B cell (primary cell): ENCODE measurements around the gene RNF212. TPM values are rescaled to one million over a fixed set of nuclear protein-coding genes. Genes with fewer than 3 reads are reported as not detected.

Experiments
- ATAC-seq: fragments of 200-7000 bp; cut with Tn5 transposase; one replicate; pipeline ENCODE4 v1.10.0; 2021; ENCODE audit warnings: low read depth, mild to moderate bottlenecking, moderate number of reproducible peaks, moderate library complexity
- CTCF ChIA-PET: fragments of 350-600 bp; sonication (Branson Sonifier 250); formaldehyde crosslinking; loops from one replicate; lab custom pipeline; 2021; ENCODE audit warnings: antibody characterized with exemption, inconsistent platforms; lab: Charles Lee
- POLR2A ChIA-PET: fragments of 350-600 bp; sonication (Branson Sonifier 250); formaldehyde crosslinking; loops from one replicate; lab custom pipeline; 2021; ENCODE audit warnings: antibody characterized with exemption; lab: Charles Lee
- DNase-seq: peaks from one replicate; pipeline ENCODE4 v3.0.0; 2013
- H2AFZ ChIP-seq: 2 replicates; pipeline ENCODE4 v1.6.1; 2012; ENCODE audit warnings: mild to moderate bottlenecking, low read depth, low read length; ENCODE audit not compliant: insufficient read depth, poor library complexity, severe bottlenecking
- H3K27ac ChIP-seq, 2 donors: 1 replicate in 1 of 2; 2 replicates in 1 of 2; pipeline ENCODE4 v1.5.1; 2012 to 2013; ENCODE audit warnings: low read length in 2 of 2, mild to moderate bottlenecking in 2 of 2, moderate library complexity in 1 of 2
- H3K27me3 ChIP-seq, 4 experiments: fragments of 200-600 bp in 1 of 4; sonication (generic) in 1 of 4; replicated peaks in 1 of 4; 1 replicate in 2 of 4; 2 replicates in 2 of 4; pipeline versions ENCODE4 v1.6.1 to v1.7.0; 2013 to 2016; ENCODE audit warnings: low read length in 3 of 4, mild to moderate bottlenecking in 2 of 4, mixed read lengths in 1 of 4, moderate library complexity in 1 of 4; ENCODE audit not compliant: insufficient read depth in 4 of 4, control insufficient read depth in 3 of 4; ENCODE audit errors: control extremely low read depth in 1 of 4
- H3K36me3 ChIP-seq, 2 experiments: replicated peaks in 1 of 2; 1 replicate in 1 of 2; 2 replicates in 1 of 2; pipeline versions ENCODE4 v1.6.1 to v1.7.1; 2013; ENCODE audit warnings: low read length in 1 of 2; ENCODE audit not compliant: insufficient read depth in 2 of 2, control insufficient read depth in 1 of 2; ENCODE audit errors: control extremely low read depth in 1 of 2, extremely low read depth in 1 of 2
- H3K4me1 ChIP-seq, 2 donors: fragments of 200-600 bp in 1 of 2; sonication (generic) in 1 of 2; 1 replicate in 1 of 2; 2 replicates in 1 of 2; pipeline versions ENCODE4 v1.5.1 to v1.6.1; 2013 to 2017; ENCODE audit warnings: low read length in 2 of 2; ENCODE audit not compliant: control insufficient read depth in 2 of 2, insufficient read depth in 2 of 2
- H3K4me2 ChIP-seq: replicated peaks from 2 replicates; pipeline ENCODE3; 2012; ENCODE audit warnings: mild to moderate bottlenecking, low read depth, low read length; ENCODE audit not compliant: poor library complexity, severe bottlenecking
- H3K4me3 ChIP-seq, 5 experiments: fragments of 200-600 bp in 1 of 5; sonication (generic) in 1 of 5; 1 replicate in 3 of 5; 2 replicates in 2 of 5; pipeline versions ENCODE4 v1.5.1 to v1.7.0; 2011 to 2016; ENCODE audit warnings: low read length in 4 of 5, mild to moderate bottlenecking in 4 of 5, low read depth in 2 of 5, control low read depth in 1 of 5, moderate library complexity in 1 of 5; ENCODE audit not compliant: insufficient read depth in 1 of 5; ENCODE audit errors: control extremely low read depth in 1 of 5, extremely low read depth in 1 of 5
- H3K79me2 ChIP-seq: fragments of 200-600 bp; sonication (generic); one replicate; pipeline ENCODE4 v1.6.0; 2016; ENCODE audit warnings: low read length; ENCODE audit not compliant: control insufficient read depth, insufficient read depth
- H3K9ac ChIP-seq: fragments of 200-600 bp; sonication (generic); 2 replicates; pipeline ENCODE4 v1.6.1; 2017; ENCODE audit warnings: mild to moderate bottlenecking, low read length, moderate library complexity
- H3K9me3 ChIP-seq, 3 donors: one replicate each; pipeline versions ENCODE4 v1.6.1 to v1.7.1; 2013; ENCODE audit warnings: low read length in 2 of 3; ENCODE audit not compliant: control insufficient read depth in 2 of 3, insufficient read depth in 1 of 3; ENCODE audit errors: control extremely low read depth in 1 of 3
- H4K20me1 ChIP-seq: 2 replicates; pipeline ENCODE4 v1.6.0; 2012; ENCODE audit warnings: mild to moderate bottlenecking, low read length; ENCODE audit not compliant: insufficient read depth, control insufficient read depth, poor library complexity, severe bottlenecking
- H3K27ac Mint-ChIP-seq: one replicate; pipeline ENCODE4 v1.8.0; 2021; ENCODE audit warnings: mixed read lengths
- H3K27me3 Mint-ChIP-seq: one replicate; pipeline ENCODE4 v1.8.0; 2021; ENCODE audit warnings: mixed read lengths
- H3K4me1 Mint-ChIP-seq: one replicate; pipeline ENCODE4 v1.8.0; 2021; ENCODE audit warnings: mixed read lengths
- H3K4me3 Mint-ChIP-seq: one replicate; pipeline ENCODE4 v1.8.0; 2021; ENCODE audit warnings: mixed read lengths
- H3K9me3 Mint-ChIP-seq: one replicate; pipeline ENCODE4 v1.8.0; 2022; ENCODE audit warnings: mixed read lengths; ENCODE audit not compliant: insufficient read depth
- CTCF ChIP-seq: fragments of 200-600 bp; IDR thresholded peaks from one replicate; pipeline ENCODE4 v1.8.0; 2022; ENCODE audit warnings: antibody characterized with exemption, mild to moderate bottlenecking
- EZH2 ChIP-seq: IDR thresholded peaks from 2 replicates; pipeline ENCODE4 v1.6.1; 2012; ENCODE audit warnings: borderline replicate concordance, low read depth, mild to moderate bottlenecking, moderate library complexity, low read length; ENCODE audit not compliant: insufficient read depth, poor library complexity, severe bottlenecking
- WGBS: methylation state at CpG from one replicate; pipeline ENCODE4 v1.1.5; 2013; ENCODE audit warnings: missing lambda C conversion rate; ENCODE audit not compliant: insufficient coverage; 5-methylcytosine and 5-hydroxymethylcytosine counted together
- intact Hi-C: fragments of 100-400 bp; cut with micrococcal nuclease; formaldehyde crosslinking; loops from one replicate; pipeline ENCODE4 v1.10.0; 2022
- polyA plus RNA-seq: library from polyadenylated mRNA; depleted of rRNA; stranded (reverse); fragments of >200 nt; gene quantifications from 2 replicates; pipeline ENCODE4 v1.2.3, GENCODE V29; 2012
- total RNA-seq, 2 donors: library from RNA; stranded (reverse); fragments of 120-200 nt in 1 of 2; gene quantifications; 1 replicate in 1 of 2; 2 replicates in 1 of 2; pipeline versions ENCODE4 v1.2.3 to v1.2.4, GENCODE V29; 2013 to 2022

The RNF212 gene
- total and polyA plus RNA-seq, 2 donors (not counting 1 experiment from before 2014, with no cell fraction given): 2.1 to 5.9 TPM

- Histone ChIP-seq H3K36me3 (no peaks in the 10 kb centered on the region), H3K4me1 (no peaks in the 10 kb centered on the region), H3K4me2 (no peak overlapping the region), H2AFZ (no peak overlapping the region), H3K9me3 (peaks cover 0 to 2% (median 0%) of the 10 kb centered on the region in 3 donors), H3K4me3 (no peak overlapping the region), H3K9ac (no peak overlapping the region), H3K79me2 (no peaks in the 10 kb centered on the region), H3K27ac (no peak overlapping the region), H3K27me3 (peaks cover 0 to 16% (median 0%) of the 10 kb centered on the region in 4 experiments), H4K20me1 (no peaks in the 10 kb centered on the region)
- DNase-seq (no peak), ATAC-seq (no peak)
- Mint-ChIP-seq H3K27me3 (peaks cover 29% of the 10 kb centered on the region), H3K9me3 (no peaks in the 10 kb centered on the region), H3K4me3 (no peak overlapping the region), H3K27ac (no peak overlapping the region), H3K4me1 (peaks cover 3% of the 10 kb centered on the region)
- 77% methylated on average over 2 of the region's 2 CpGs for WGBS
- POLR2A ChIA-PET: no interaction called here
- CTCF ChIA-PET: no interaction called here
- TF ChIP-seq EZH2 (no peak), CTCF (no peak)
- intact Hi-C loops: no loop called here
Observed at GRCh38 chr4:1109333-1109732, 4.0 kb downstream of the RNF212 start.

- WGBS: 86% methylated on average over 9 of the region's 10 CpGs
- H3K27me3 Mint-ChIP-seq: peaks cover 12% of the 10 kb centered on the region
- intact Hi-C loops: no loop called here
- Histone ChIP-seq H3K4me1 (no peaks in the 10 kb centered on the region), H2AFZ (no peak overlapping the region), H3K4me3 (no peak overlapping the region), H3K9ac (no peak overlapping the region), H4K20me1 (no peaks in the 10 kb centered on the region), H3K27ac (no peak overlapping the region), H3K27me3 (peaks cover 0 to 5% (median 0%) of the 10 kb centered on the region in 4 experiments), H3K79me2 (no peaks in the 10 kb centered on the region), H3K9me3 (no peaks in the 10 kb centered on the region), H3K36me3 (no peaks in the 10 kb centered on the region), H3K4me2 (no peak overlapping the region)
- POLR2A ChIA-PET: no interaction called here
- no peak overlapping the region for H3K4me3 Mint-ChIP-seq
- H3K4me1 Mint-ChIP-seq: no peaks in the 10 kb centered on the region
- H3K27ac Mint-ChIP-seq: no peak overlapping the region
- H3K9me3 Mint-ChIP-seq: no peaks in the 10 kb centered on the region
- CTCF ChIA-PET: no interaction called here
- TF ChIP-seq EZH2 (no peak), CTCF (no peak)
- no peak for DNase-seq
- ATAC-seq: no peak
Observed at GRCh38 chr4:1105662-1106061, 7.7 kb downstream of the RNF212 start.
